Measurements from ENCODE around the gene SH3RF3. TPM values are rescaled to one million over a fixed set of nuclear protein-coding genes. Genes with fewer than 3 reads are reported as not detected.

SH3RF3 gene
- total and polyA plus RNA-seq, 4 donors = 2.9 to 9.7 (median 8.6) TPM

DNA sequence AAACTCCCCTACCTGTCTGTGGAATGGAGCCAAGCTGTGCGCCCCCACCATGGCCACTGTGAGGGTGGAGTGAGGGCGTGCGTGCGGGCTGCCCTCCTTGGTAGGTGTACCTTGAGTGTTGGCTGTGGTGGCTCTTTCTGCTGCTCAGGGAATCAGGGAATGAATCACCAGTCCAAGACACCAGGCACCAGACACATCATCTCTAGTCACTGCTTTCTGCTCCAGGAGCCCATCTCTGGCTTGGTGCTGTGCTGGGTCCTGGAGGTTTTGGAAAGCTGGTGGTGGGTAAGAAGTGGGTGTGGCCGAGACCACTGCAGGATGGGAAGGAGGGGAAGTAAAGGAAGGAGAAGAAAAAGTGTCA is 274.8 kb downstream of the SH3RF3 start:
- Histone ChIP-seq H3K4me1 (ENCODE audit: control insufficient read depth in 5 of 5, insufficient read depth in 5 of 5, low read length in 5 of 5) (peaks cover 0 to 6% (median 0%) of the 10 kb centered on the region in 5 donors), H3K4me3 (no peak overlapping the region), H3K36me3 (ENCODE audit: control insufficient read depth in 4 of 4, insufficient read depth in 4 of 4, low read length in 4 of 4) (peaks cover 0 to 5% (median 4%) of the 10 kb centered on the region in 4 donors), H3K9ac (ENCODE audit: insufficient read depth in 1 of 2, low read length in 2 of 2) (no peak overlapping the region), H3K27ac (ENCODE audit: low read depth in 1 of 2, low read length in 1 of 2) (no peak overlapping the region), H3K9me3 (ENCODE audit: control insufficient read depth in 4 of 4, insufficient read depth in 3 of 4, low read length in 3 of 4) (peaks cover 0 to 5% (median 0%) of the 10 kb centered on the region in 4 donors), H3K27me3 (ENCODE audit: control insufficient read depth in 3 of 3, insufficient read depth in 3 of 3, low read length in 2 of 3) (no peaks in the 10 kb centered on the region)
- TF ChIP-seq, protein P1, sequence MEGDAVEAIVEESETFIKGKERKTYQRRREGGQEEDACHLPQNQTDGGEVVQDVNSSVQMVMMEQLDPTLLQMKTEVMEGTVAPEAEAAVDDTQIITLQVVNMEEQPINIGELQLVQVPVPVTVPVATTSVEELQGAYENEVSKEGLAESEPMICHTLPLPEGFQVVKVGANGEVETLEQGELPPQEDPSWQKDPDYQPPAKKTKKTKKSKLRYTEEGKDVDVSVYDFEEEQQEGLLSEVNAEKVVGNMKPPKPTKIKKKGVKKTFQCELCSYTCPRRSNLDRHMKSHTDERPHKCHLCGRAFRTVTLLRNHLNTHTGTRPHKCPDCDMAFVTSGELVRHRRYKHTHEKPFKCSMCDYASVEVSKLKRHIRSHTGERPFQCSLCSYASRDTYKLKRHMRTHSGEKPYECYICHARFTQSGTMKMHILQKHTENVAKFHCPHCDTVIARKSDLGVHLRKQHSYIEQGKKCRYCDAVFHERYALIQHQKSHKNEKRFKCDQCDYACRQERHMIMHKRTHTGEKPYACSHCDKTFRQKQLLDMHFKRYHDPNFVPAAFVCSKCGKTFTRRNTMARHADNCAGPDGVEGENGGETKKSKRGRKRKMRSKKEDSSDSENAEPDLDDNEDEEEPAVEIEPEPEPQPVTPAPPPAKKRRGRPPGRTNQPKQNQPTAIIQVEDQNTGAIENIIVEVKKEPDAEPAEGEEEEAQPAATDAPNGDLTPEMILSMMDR (IDR thresholded peaks at IDR 0.05; ENCODE audit: control extremely low read depth, extremely low read depth) = no peak
- 90 to 92% methylated on average over 5 of the region's 5 CpGs for WGBS, 2 donors
- no peak for ATAC-seq (ENCODE audit: insufficient read depth, low FRiP score)
- no peak for DNase-seq

DNA sequence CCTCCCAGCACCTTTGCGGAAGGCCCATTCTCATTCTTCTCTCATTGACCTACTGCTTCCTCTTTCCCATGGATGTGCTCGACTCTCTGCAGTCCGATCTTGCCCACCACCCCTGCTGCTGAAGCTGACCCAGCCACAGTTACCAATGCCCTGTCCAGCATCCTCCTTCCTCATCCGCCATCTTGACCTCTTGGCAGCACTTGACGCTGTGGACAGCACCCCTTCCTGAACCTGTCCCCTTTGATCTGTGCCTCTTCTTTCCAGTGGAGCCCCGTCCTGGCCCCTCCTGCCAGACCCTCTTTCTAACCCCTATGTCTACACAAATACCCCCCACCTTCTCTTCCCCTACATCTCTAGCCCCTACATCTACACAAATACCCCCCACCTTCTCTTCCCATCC is 275.7 kb downstream of the SH3RF3 start:
- Histone ChIP-seq H3K27ac (ENCODE audit: low read depth in 1 of 2, low read length in 1 of 2) (no peak overlapping the region), H3K36me3 (ENCODE audit: control insufficient read depth in 4 of 4, insufficient read depth in 4 of 4, low read length in 4 of 4) (peaks cover 0 to 5% (median 4%) of the 10 kb centered on the region in 4 donors), H3K4me3 (no peak overlapping the region), H3K4me1 (ENCODE audit: control insufficient read depth in 5 of 5, insufficient read depth in 5 of 5, low read length in 5 of 5) (peaks cover 0 to 6% (median 0%) of the 10 kb centered on the region in 5 donors), H3K9ac (ENCODE audit: insufficient read depth in 1 of 2, low read length in 2 of 2) (no peak overlapping the region), H3K27me3 (ENCODE audit: control insufficient read depth in 3 of 3, insufficient read depth in 3 of 3, low read length in 2 of 3) (no peaks in the 10 kb centered on the region), H3K9me3 (ENCODE audit: control insufficient read depth in 4 of 4, insufficient read depth in 3 of 4, low read length in 3 of 4) (peaks cover 0 to 5% (median 0%) of the 10 kb centered on the region in 4 donors)
- no peak for DNase-seq
- TF ChIP-seq, protein P1 (IDR thresholded peaks at IDR 0.05; ENCODE audit: control extremely low read depth, extremely low read depth) = no peak
- WGBS, 2 donors = 94% methylated on average over 6 of the region's 6 CpGs
- no peak for ATAC-seq (ENCODE audit: insufficient read depth, low FRiP score)

DNA sequence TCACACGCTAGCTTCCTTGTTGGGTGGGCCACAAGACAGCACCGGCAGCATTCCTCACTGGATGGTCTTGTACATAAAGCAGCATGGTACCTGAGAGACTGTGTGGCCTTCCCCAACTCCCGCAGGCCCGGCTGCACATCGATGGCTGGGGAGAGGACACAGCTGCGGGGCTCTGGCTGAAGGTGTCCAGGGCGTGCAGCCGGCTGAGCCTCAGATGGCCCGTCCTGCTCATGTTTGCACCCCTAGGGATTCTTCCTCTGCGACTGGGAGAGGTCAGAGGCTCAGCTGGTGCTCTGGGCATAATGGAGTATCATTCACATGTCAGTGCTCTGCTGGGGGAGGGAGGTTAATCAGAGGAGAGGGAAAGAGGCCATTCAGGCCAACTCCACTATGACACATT is 276.9 kb downstream of the SH3RF3 start:
- TF ChIP-seq, protein P1 (IDR thresholded peaks at IDR 0.05; ENCODE audit: control extremely low read depth, extremely low read depth) = no peak
- Histone ChIP-seq H3K4me1 (ENCODE audit: control insufficient read depth in 5 of 5, insufficient read depth in 5 of 5, low read length in 5 of 5) (peaks cover 0 to 6% (median 0%) of the 10 kb centered on the region in 5 donors), H3K27me3 (ENCODE audit: control insufficient read depth in 3 of 3, insufficient read depth in 3 of 3, low read length in 2 of 3) (no peaks in the 10 kb centered on the region), H3K9ac (ENCODE audit: insufficient read depth in 1 of 2, low read length in 2 of 2) (no peak overlapping the region), H3K4me3 (no peak overlapping the region), H3K27ac (ENCODE audit: low read depth in 1 of 2, low read length in 1 of 2) (no peak overlapping the region), H3K9me3 (ENCODE audit: control insufficient read depth in 4 of 4, insufficient read depth in 3 of 4, low read length in 3 of 4) (peaks cover 0 to 2% (median 0%) of the 10 kb centered on the region in 4 donors), H3K36me3 (ENCODE audit: control insufficient read depth in 4 of 4, insufficient read depth in 4 of 4, low read length in 4 of 4) (peaks cover 0 to 2% (median 0%) of the 10 kb centered on the region in 4 donors)
- 96% methylated on average over 10 of the region's 10 CpGs for WGBS, 2 donors
- DNase-seq = no peak
- no peak for ATAC-seq (ENCODE audit: insufficient read depth, low FRiP score)

DNA sequence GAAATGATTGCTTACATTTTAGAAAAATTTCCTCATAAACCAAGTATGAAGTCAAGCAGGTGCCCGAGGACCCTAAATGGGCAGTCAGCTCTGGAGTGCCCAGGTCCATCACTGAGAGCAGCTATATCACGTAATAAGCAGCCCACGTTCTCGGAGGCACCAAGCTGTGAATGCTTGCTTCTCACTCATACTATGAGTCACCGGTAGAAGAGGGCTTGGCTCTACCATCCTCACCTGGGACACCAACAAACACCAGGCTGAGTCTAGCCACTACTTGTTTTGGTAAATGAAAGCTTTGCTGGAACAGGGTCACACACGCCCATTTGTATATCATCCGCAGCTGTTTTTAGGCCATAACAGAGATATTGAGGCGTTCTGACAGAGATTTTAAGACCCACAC is 277.3 kb downstream of the SH3RF3 start:
- H3K36me3 ChIP-seq (ENCODE audit: control insufficient read depth in 4 of 4, insufficient read depth in 4 of 4, low read length in 4 of 4) = peaks cover 0 to under 1% (median 0%) of the 10 kb centered on the region in 4 donors
- H3K27me3 ChIP-seq (ENCODE audit: control insufficient read depth in 3 of 3, insufficient read depth in 3 of 3, low read length in 2 of 3) = no peaks in the 10 kb centered on the region
- ATAC-seq (ENCODE audit: insufficient read depth, low FRiP score) (no peak), DNase-seq (no peak)
- no peak overlapping the region for H3K27ac ChIP-seq (ENCODE audit: low read depth in 1 of 2, low read length in 1 of 2)
- 94 to 95% methylated on average over 8 of the region's 8 CpGs for WGBS, 2 donors
- no peak overlapping the region for H3K4me3 ChIP-seq
- TF ChIP-seq, protein P1 (IDR thresholded peaks at IDR 0.05; ENCODE audit: control extremely low read depth, extremely low read depth) = no peak
- no peak overlapping the region for H3K9ac ChIP-seq (ENCODE audit: insufficient read depth in 1 of 2, low read length in 2 of 2)
- peaks cover 0 to 6% (median 0%) of the 10 kb centered on the region in 5 donors for H3K4me1 ChIP-seq (ENCODE audit: control insufficient read depth in 5 of 5, insufficient read depth in 5 of 5, low read length in 5 of 5)
- peaks cover 0 to 2% (median 0%) of the 10 kb centered on the region in 4 donors for H3K9me3 ChIP-seq (ENCODE audit: control insufficient read depth in 4 of 4, insufficient read depth in 3 of 4, low read length in 3 of 4)

All from lung (tissue), 12 donors.